WTC11 (cell line): ENCODE measurements around the gene PLA2G4A. TPM values are rescaled to one million over a fixed set of nuclear protein-coding genes. Genes with fewer than 3 reads are reported as not detected.

Source experiments
- ATAC-seq: fragments of 200-7000 bp; cut with Tn5 transposase; 2 replicates; pipeline ENCODE4 v1.10.0; 2021; ENCODE audit warnings: mild to moderate bottlenecking, moderate library complexity
- CTCF ChIA-PET: fragments of 300-600 bp; sonication (Branson Sonifier 250); formaldehyde crosslinking; loops from one replicate; lab custom pipeline; 2021; ENCODE audit warnings: antibody characterized with exemption; lab: Charles Lee
- POLR2A ChIA-PET: fragments of 350-600 bp; sonication (Branson Sonifier 250); formaldehyde crosslinking; loops from one replicate; lab custom pipeline; 2021; ENCODE audit warnings: antibody characterized with exemption; lab: Charles Lee
- DNase-seq: peaks from one replicate; pipeline ENCODE4 v3.0.0; 2021; ENCODE audit warnings: low spot score
- H3K27ac Mint-ChIP-seq: 2 replicates; pipeline ENCODE4 v1.8.0; 2021; ENCODE audit warnings: mixed read lengths
- H3K27me3 Mint-ChIP-seq: 2 replicates; pipeline ENCODE4 v1.8.0; 2021; ENCODE audit warnings: low read depth, mild to moderate bottlenecking, moderate library complexity, mixed read lengths
- H3K36me3 Mint-ChIP-seq: 2 replicates; pipeline ENCODE4 v1.8.0; 2021; ENCODE audit warnings: mixed read lengths
- H3K4me1 Mint-ChIP-seq: 2 replicates; pipeline ENCODE4 v1.8.0; 2022; ENCODE audit warnings: mixed read lengths
- H3K4me3 Mint-ChIP-seq: 2 replicates; pipeline ENCODE4 v1.8.0; 2021; ENCODE audit warnings: mild to moderate bottlenecking, moderate library complexity, mixed read lengths
- H3K9me3 Mint-ChIP-seq: 2 replicates; pipeline ENCODE4 v1.8.0; 2021; ENCODE audit warnings: mixed read lengths
- ATF1 ChIP-seq: sonication (generic); formaldehyde crosslinking; IDR thresholded peaks from 2 replicates; pipeline ENCODE4 v1.8.1; 2023; ENCODE audit warnings: mild to moderate bottlenecking, moderate library complexity, missing genetic modification reagents
- ATF3 ChIP-seq: sonication (generic); formaldehyde crosslinking; conservative IDR thresholded peaks from 2 replicates; pipeline ENCODE4 v1.8.1; 2022; ENCODE audit warnings: mild to moderate bottlenecking, missing genetic modification reagents
- CDX4 ChIP-seq: fragments of 250-450 bp; sonication (Bioruptor Pico); IDR thresholded peaks from 2 replicates; pipeline ENCODE4 v1.9.0; 2021; ENCODE audit warnings: moderate library complexity, mild to moderate bottlenecking, inconsistent platforms, borderline replicate concordance
- ELF4 ChIP-seq: sonication (generic); formaldehyde crosslinking; IDR thresholded peaks from 2 replicates; pipeline ENCODE4 v1.8.1; 2022; ENCODE audit warnings: low read depth, mild to moderate bottlenecking, moderate library complexity, missing genetic modification reagents
- EMX1 ChIP-seq: fragments of 250-450 bp; sonication (Bioruptor Pico); IDR thresholded peaks from 2 replicates; pipeline ENCODE4 v1.8.0; 2021; ENCODE audit warnings: mild to moderate bottlenecking
- ERG ChIP-seq: fragments of 250-450 bp; sonication (Bioruptor Pico); IDR thresholded peaks from 2 replicates; pipeline ENCODE4 v1.8.0; 2021; ENCODE audit warnings: mild to moderate bottlenecking
- FOXJ3 ChIP-seq: sonication (generic); formaldehyde crosslinking; IDR thresholded peaks from 2 replicates; pipeline ENCODE4 v1.9.0; 2021; ENCODE audit warnings: missing genetic modification reagents, mild to moderate bottlenecking, borderline replicate concordance
- GRHL2 ChIP-seq: fragments of 250-450 bp; sonication (Bioruptor Pico); IDR thresholded peaks from 2 replicates; pipeline ENCODE4 v1.8.0; 2022; ENCODE audit warnings: mild to moderate bottlenecking, moderate library complexity; ENCODE audit not compliant: insufficient replicate concordance, severe bottlenecking
- IRF1 ChIP-seq: sonication (generic); formaldehyde crosslinking; IDR thresholded peaks from 2 replicates; pipeline ENCODE4 v1.8.0; 2023; ENCODE audit warnings: missing genetic modification reagents
- KAT7 ChIP-seq: sonication (generic); formaldehyde crosslinking; IDR thresholded peaks from 2 replicates; pipeline ENCODE4 v1.8.1; 2023; ENCODE audit warnings: missing genetic modification reagents, mild to moderate bottlenecking, borderline replicate concordance
- MXD4 ChIP-seq: fragments of 250-450 bp; sonication (Bioruptor Pico); IDR thresholded peaks from 2 replicates; pipeline ENCODE4 v1.8.0; 2021; ENCODE audit warnings: mild to moderate bottlenecking, moderate library complexity, borderline replicate concordance
- MYBL2 ChIP-seq: sonication (generic); formaldehyde crosslinking; IDR thresholded peaks from 2 replicates; pipeline ENCODE4 v1.8.1; 2023; ENCODE audit warnings: mild to moderate bottlenecking, moderate library complexity, missing genetic modification reagents
- NFATC4 ChIP-seq: fragments of 250-450 bp; sonication (Bioruptor Pico); IDR thresholded peaks from 2 replicates; pipeline ENCODE4 v1.9.0; 2021; ENCODE audit warnings: mild to moderate bottlenecking
- NR2C2 ChIP-seq: sonication (generic); formaldehyde crosslinking; IDR thresholded peaks from 2 replicates; pipeline ENCODE4 v1.8.0; 2022; ENCODE audit warnings: mild to moderate bottlenecking, missing genetic modification reagents
- PRRX2 ChIP-seq: fragments of 250-450 bp; sonication (Bioruptor Pico); IDR thresholded peaks from 2 replicates; pipeline ENCODE4 v1.8.0; 2021; ENCODE audit warnings: mild to moderate bottlenecking
- RELA ChIP-seq: sonication (generic); formaldehyde crosslinking; IDR thresholded peaks from 2 replicates; pipeline ENCODE4 v1.8.1; 2022; ENCODE audit warnings: missing genetic modification reagents, mild to moderate bottlenecking, borderline replicate concordance
- RORB ChIP-seq: fragments of 250-450 bp; sonication (Bioruptor Pico); IDR thresholded peaks from 2 replicates; pipeline ENCODE4 v1.9.0; 2021; ENCODE audit warnings: mild to moderate bottlenecking
- SP1 ChIP-seq: sonication (generic); formaldehyde crosslinking; conservative IDR thresholded peaks from 2 replicates; pipeline ENCODE4 v1.8.1; 2022; ENCODE audit warnings: missing genetic modification reagents
- STAT6 ChIP-seq: sonication (generic); formaldehyde crosslinking; conservative IDR thresholded peaks from 2 replicates; pipeline ENCODE4 v1.8.1; 2023; ENCODE audit warnings: mild to moderate bottlenecking, low read depth, missing genetic modification reagents, moderate library complexity
- TCF7 ChIP-seq: sonication (generic); formaldehyde crosslinking; IDR thresholded peaks from 2 replicates; pipeline ENCODE4 v1.8.0; 2022; ENCODE audit warnings: mild to moderate bottlenecking, low read depth, missing genetic modification reagents, moderate library complexity
- TEAD1 ChIP-seq: sonication (generic); formaldehyde crosslinking; IDR thresholded peaks from 2 replicates; pipeline ENCODE4 v1.8.0; 2022; ENCODE audit warnings: mild to moderate bottlenecking, missing genetic modification reagents
- TEAD4 ChIP-seq: sonication (generic); formaldehyde crosslinking; IDR thresholded peaks from 2 replicates; pipeline ENCODE4 v1.8.0; 2022; ENCODE audit warnings: mild to moderate bottlenecking, missing genetic modification reagents
- ZNF317 ChIP-seq: sonication (generic); formaldehyde crosslinking; IDR thresholded peaks from 2 replicates; pipeline ENCODE4 v1.8.1; 2023; ENCODE audit warnings: low read depth, mild to moderate bottlenecking, moderate library complexity, missing genetic modification reagents, borderline replicate concordance
- ZNF512 ChIP-seq: sonication (generic); formaldehyde crosslinking; IDR thresholded peaks from 2 replicates; pipeline ENCODE4 v1.8.1; 2022; ENCODE audit warnings: missing genetic modification reagents, borderline replicate concordance
- total RNA-seq: library from RNA; stranded (reverse); gene quantifications from 3 replicates; pipeline ENCODE4 v1.2.3, GENCODE V29; 2021

PLA2G4A gene
- total RNA-seq, 1 experiment from 2014 or later = 1.3 TPM

GRCh38 chr1:186783193-186783592 is 45.6 kb upstream of the PLA2G4A start:
- Mint-ChIP-seq H3K27ac (no peak overlapping the region), H3K4me3 (no peak overlapping the region), H3K36me3 (no peaks in the 10 kb centered on the region), H3K9me3 (no peaks in the 10 kb centered on the region), H3K4me1 (no peaks in the 10 kb centered on the region), H3K27me3 (no peaks in the 10 kb centered on the region)
- DNase-seq (no peak), ATAC-seq (no peak)
- POLR2A ChIA-PET = no interaction called here
- TF ChIP-seq ATF3 = no peak
- no peak for TF ChIP-seq FOXJ3 (CRISPR knock-in tag)
- TF ChIP-seq RORB (CRISPR knock-in tag) = no peak
- CTCF ChIA-PET = interaction anchor here (0.7 kb wide), 1 partner anchor 61 kb away, joined by 4 read pairs; no protein-coding TSS in a partner anchor

- Mint-ChIP-seq H3K4me1 (no peaks in the 10 kb centered on the region), H3K27me3 (no peaks in the 10 kb centered on the region), H3K27ac (no peak overlapping the region), H3K9me3 (no peaks in the 10 kb centered on the region), H3K4me3 (no peak overlapping the region), H3K36me3 (no peaks in the 10 kb centered on the region)
- CTCF ChIA-PET = no interaction called here
- ATAC-seq (no peak), DNase-seq (no peak)
- TF ChIP-seq KAT7 (CRISPR knock-in tag) = no peak
- TF ChIP-seq ERG (CRISPR knock-in tag) = no peak
- no peak for TF ChIP-seq GRHL2
- no peak for TF ChIP-seq NFATC4 (CRISPR knock-in tag)
- TF ChIP-seq EMX1 (CRISPR knock-in tag) = no peak
- no peak for TF ChIP-seq PRRX2
- TF ChIP-seq NR2C2 (CRISPR knock-in tag) = no peak
- TF ChIP-seq TCF7 = no peak
- TF ChIP-seq ZNF512 (CRISPR knock-in tag) = no peak
- no peak for TF ChIP-seq MXD4 (CRISPR knock-in tag)
- no peak for TF ChIP-seq STAT6 (CRISPR knock-in tag)
- TF ChIP-seq MYBL2 (CRISPR knock-in tag) = no peak
- no peak for TF ChIP-seq TEAD4 (CRISPR knock-in tag)
- no peak for TF ChIP-seq TEAD1
- TF ChIP-seq ATF1 (CRISPR knock-in tag) = no peak
- TF ChIP-seq RELA (CRISPR knock-in tag) = no peak
- POLR2A ChIA-PET = no interaction called here
Measured at GRCh38 chr1:186785503-186785902, 43.2 kb upstream of the PLA2G4A start.

GRCh38 chr1:186790101-186790500 is 38.6 kb upstream of the PLA2G4A start:
- ChIA-PET POLR2A (interaction anchor here (0.6 kb wide), 1 partner anchor 35 kb away, joined by 3 read pairs; no protein-coding TSS in a partner anchor), CTCF (no interaction called here)
- no peak overlapping the region for H3K4me3 Mint-ChIP-seq

More at GRCh38 chr1:186790101-186790500, 38.6 kb upstream of the PLA2G4A start:
- Mint-ChIP-seq H3K27ac (no peak overlapping the region), H3K4me1 (no peaks in the 10 kb centered on the region), H3K27me3 (no peaks in the 10 kb centered on the region), H3K9me3 (no peaks in the 10 kb centered on the region), H3K36me3 (no peaks in the 10 kb centered on the region)
- ATAC-seq = no peak
- DNase-seq = no peak
- TF ChIP-seq ZNF317 (CRISPR knock-in tag) = no peak
- no peak for TF ChIP-seq SP1 (CRISPR knock-in tag)
- TF ChIP-seq KAT7 (CRISPR knock-in tag) = no peak
- TF ChIP-seq IRF1 (CRISPR knock-in tag) = no peak
- TF ChIP-seq CDX4 (CRISPR knock-in tag) = no peak
- no peak for TF ChIP-seq ELF4
